H1 (cell line): ENCODE results near the gene ADM2. TPM values are rescaled to one million over a fixed set of nuclear protein-coding genes. Genes with fewer than 3 reads are reported as not detected.

ENCODE experiments used
- CTCF ChIA-PET: fragments of 300-600 bp; sonication (Branson Sonifier 250); formaldehyde crosslinking; loops from one replicate; lab custom pipeline; 2021; ENCODE audit not compliant: partially characterized antibody; lab: Charles Lee
- POLR2A ChIA-PET: fragments of 300-600 bp; sonication (Branson Sonifier 250); formaldehyde crosslinking; loops from one replicate; lab custom pipeline; 2021; ENCODE audit warnings: inconsistent platforms; ENCODE audit not compliant: partially characterized antibody; lab: Charles Lee
- DNase-seq, 2 experiments: peaks; one replicate each; pipeline versions ENCODE4 v3.0.0 to v3.0.0-alpha.2; 2010 to 2022; ENCODE audit warnings: low spot score in 2 of 2, low read depth in 1 of 2, mixed read lengths in 1 of 2
- FAIRE-seq: peaks from 2 replicates; lab custom pipeline; 2011; peaks lifted over from hg19 to GRCh38; lab: Jason Lieb, UNC
- H2AFZ ChIP-seq: 2 replicates; pipeline ENCODE4 v1.8.1; 2012; ENCODE audit warnings: low read length, inconsistent platforms
- H2AK5ac ChIP-seq: 2 replicates; pipeline ENCODE4 v1.6.1; 2013; ENCODE audit warnings: low read depth, low read length
- H2BK120ac ChIP-seq: replicated peaks from 2 replicates; pipeline ENCODE3; 2013; ENCODE audit warnings: low read depth, low read length, inconsistent platforms
- H2BK12ac ChIP-seq: 2 replicates; pipeline ENCODE4 v1.6.1; 2013; ENCODE audit warnings: low read depth, low read length
- H2BK15ac ChIP-seq: 2 replicates; pipeline ENCODE4 v1.6.1; 2013; ENCODE audit warnings: low read length
- H2BK20ac ChIP-seq: 2 replicates; pipeline ENCODE4 v1.6.1; 2013; ENCODE audit warnings: low read length
- H2BK5ac ChIP-seq: 2 replicates; pipeline ENCODE4 v1.6.1; 2013; ENCODE audit warnings: low read depth, low read length
- H3K14ac ChIP-seq: 2 replicates; pipeline ENCODE4 v1.6.1; 2013; ENCODE audit warnings: inconsistent platforms; ENCODE audit not compliant: insufficient read length
- H3K18ac ChIP-seq: 2 replicates; pipeline ENCODE4 v1.6.1; 2013; ENCODE audit warnings: low read length; ENCODE audit errors: extremely low read depth
- H3K23ac ChIP-seq: 2 replicates; pipeline ENCODE4 v1.6.1; 2013; ENCODE audit warnings: inconsistent platforms; ENCODE audit not compliant: insufficient read length
- H3K23me2 ChIP-seq: 2 replicates; pipeline ENCODE4 v1.6.1; 2013; ENCODE audit warnings: low read depth, low read length
- H3K27ac ChIP-seq: 2 replicates; pipeline ENCODE4 v1.6.1; 2011; ENCODE audit warnings: low read depth, low read length, inconsistent platforms
- H3K27me3 ChIP-seq, 4 experiments: replicated peaks in 1 of 4; 1 replicate in 1 of 4; 2 replicates in 3 of 4; pipeline versions ENCODE4 v1.6.1 to v1.8.1; 2011 to 2013; ENCODE audit warnings: low read length in 3 of 4, mild to moderate bottlenecking in 3 of 4, inconsistent platforms in 2 of 4, mixed read lengths in 2 of 4, moderate library complexity in 1 of 4; ENCODE audit not compliant: control insufficient read depth in 3 of 4, insufficient read depth in 3 of 4; ENCODE audit errors: extremely low read depth in 1 of 4
- H3K36me3 ChIP-seq, 4 experiments: 2 replicates each; pipeline versions ENCODE4 v1.6.1 to v1.8.1; 2011 to 2013; ENCODE audit warnings: mild to moderate bottlenecking in 4 of 4, low read length in 3 of 4, moderate library complexity in 2 of 4, control low read depth in 1 of 4, inconsistent platforms in 1 of 4; ENCODE audit not compliant: insufficient read depth in 4 of 4, control insufficient read depth in 2 of 4
- H3K4ac ChIP-seq: replicated peaks from 2 replicates; pipeline ENCODE3; 2013; ENCODE audit warnings: low read length, low read depth, mixed read lengths, inconsistent platforms; ENCODE audit not compliant: insufficient read length
- H3K4me1 ChIP-seq, 4 experiments: replicated peaks in 1 of 4; 1 replicate in 1 of 4; 2 replicates in 3 of 4; pipeline versions ENCODE4 v1.6.1 to v1.8.1; 2011 to 2013; ENCODE audit warnings: low read length in 3 of 4, inconsistent platforms in 2 of 4, mixed read lengths in 1 of 4; ENCODE audit not compliant: insufficient read depth in 4 of 4, control insufficient read depth in 3 of 4
- H3K4me2 ChIP-seq, 2 experiments: 2 replicates each; pipeline versions ENCODE4 v1.6.1 to v1.8.1; 2011 to 2013; ENCODE audit warnings: low read depth in 2 of 2, low read length in 2 of 2, control low read depth in 1 of 2, inconsistent platforms in 1 of 2, mild to moderate bottlenecking in 1 of 2; ENCODE audit not compliant: insufficient read depth in 1 of 2
- H3K4me3 ChIP-seq, 4 experiments: fragments of 200-600, 300-600 bp in 1 of 4; sonication (generic), shearing (Covaris generic), sonication (Bioruptor Twin) in 1 of 4; 2 replicates each; pipeline versions ENCODE4 v1.5.1 to v1.8.1; 2011 to 2016; ENCODE audit warnings: low read length in 4 of 4, low read depth in 3 of 4, control low read depth in 2 of 4, inconsistent platforms in 2 of 4, mild to moderate bottlenecking in 2 of 4, mixed read lengths in 1 of 4, moderate library complexity in 1 of 4; ENCODE audit not compliant: insufficient read depth in 2 of 4; ENCODE audit errors: extremely low read depth in 1 of 4
- H3K56ac ChIP-seq: replicated peaks from 2 replicates; pipeline ENCODE3; 2013; ENCODE audit warnings: low read depth, mild to moderate bottlenecking, mixed read lengths, low read length, inconsistent platforms; ENCODE audit not compliant: insufficient read length
- H3K79me1 ChIP-seq: 2 replicates; pipeline ENCODE4 v1.6.1; 2013; ENCODE audit warnings: low read depth, low read length, control low read depth
- H3K79me2 ChIP-seq, 2 experiments: 2 replicates each; pipeline versions ENCODE4 v1.6.1 to v1.8.1; 2012 to 2013; ENCODE audit warnings: low read length in 2 of 2, mild to moderate bottlenecking in 2 of 2, inconsistent platforms in 1 of 2; ENCODE audit not compliant: insufficient read depth in 2 of 2, control insufficient read depth in 1 of 2
- H3K9ac ChIP-seq, 4 experiments: replicated peaks in 1 of 4; 1 replicate in 1 of 4; 2 replicates in 3 of 4; pipeline versions ENCODE4 v1.6.1 to v1.8.1; 2011 to 2013; ENCODE audit warnings: low read depth in 3 of 4, low read length in 3 of 4, control low read depth in 2 of 4, mild to moderate bottlenecking in 2 of 4, moderate library complexity in 2 of 4, inconsistent platforms in 1 of 4; ENCODE audit errors: extremely low read depth in 1 of 4
- H3K9me3 ChIP-seq, 2 experiments: 2 replicates each; pipeline versions ENCODE4 v1.6.1 to v1.8.1; 2012 to 2013; ENCODE audit warnings: mild to moderate bottlenecking in 2 of 2, moderate library complexity in 2 of 2, control low read depth in 1 of 2, inconsistent platforms in 1 of 2, low read depth in 1 of 2, low read length in 1 of 2, mixed read lengths in 1 of 2; ENCODE audit not compliant: insufficient read depth in 2 of 2
- H4K20me1 ChIP-seq, 2 experiments: replicated peaks in 1 of 2; 2 replicates each; pipeline versions ENCODE3 to v1.8.1; 2011 to 2013; ENCODE audit warnings: inconsistent platforms in 2 of 2, low read length in 2 of 2, mild to moderate bottlenecking in 1 of 2; ENCODE audit not compliant: insufficient read depth in 2 of 2, control insufficient read depth in 1 of 2
- H4K5ac ChIP-seq: 2 replicates; pipeline ENCODE4 v1.6.1; 2013; ENCODE audit warnings: low read length, low read depth, mixed read lengths, inconsistent platforms; ENCODE audit not compliant: insufficient read length
- H4K8ac ChIP-seq: 2 replicates; pipeline ENCODE4 v1.8.0; 2013; ENCODE audit warnings: mild to moderate bottlenecking, moderate library complexity, low read length, inconsistent platforms; ENCODE audit not compliant: insufficient read depth; ENCODE audit errors: extremely low read depth
- H4K91ac ChIP-seq: replicated peaks from 2 replicates; pipeline ENCODE3; 2013; ENCODE audit warnings: low read length, mixed read lengths, inconsistent platforms; ENCODE audit not compliant: insufficient read length
- WGBS, 2 experiments: shearing (Covaris generic) in 1 of 2; methylation state at CpG; one replicate each; pipeline versions ENCODE4 v1.1.6 to v1.1.7; 2013 to 2015; ENCODE audit warnings: low lambda C conversion rate in 2 of 2, mixed read lengths in 2 of 2, inconsistent platforms in 1 of 2, low coverage in 1 of 2, missing lambda C conversion rate in 1 of 2; ENCODE audit not compliant: insufficient replicate concordance in 2 of 2, insufficient coverage in 1 of 2, insufficient read length in 1 of 2; ENCODE audit errors: extremely low coverage in 1 of 2, missing lambda C conversion rate in 1 of 2; 5-methylcytosine and 5-hydroxymethylcytosine counted together
- polyA plus RNA-seq, 7 experiments: library from polyadenylated mRNA; depleted of rRNA in 3 of 7; stranded (reverse) in 5 of 7; unstranded in 2 of 7; fragments of >200 nt in 5 of 7; fragments of 200-250 nt in 2 of 7; gene quantifications; 1 replicate in 5 of 7; 2 replicates in 1 of 7; 4 replicates in 1 of 7; pipeline versions ENCODE4 v1.2.1 to v1.2.3, GENCODE V29; 2011 to 2013; ENCODE audit warnings: missing spikeins in 2 of 7, mixed read lengths in 2 of 7
- total RNA-seq: library from RNA; stranded (reverse); fragmentation: NEBNext Ultra II Directional; extraction: Animal tissue kit (Norgen Biotek cat#: 25700); gene quantifications from 2 replicates; pipeline ENCODE4 v1.2.1, GENCODE V29; 2021

ADM2 gene
- total and polyA plus RNA-seq, 2 of the 8 experiments (the other 6 are each of a cell fraction or from before 2014, with no cell fraction given), result 3.3 to 7.5 TPM

GRCh38 chr22:50436015-50436830, 45.1 kb upstream of the ADM2 start:
- Histone ChIP-seq H3K23me2 (no peaks in the 10 kb centered on the region), H2AK5ac (no peak overlapping the region), H3K27ac (no peak overlapping the region), H3K4me3 (no peak overlapping the region), H3K14ac (no peak overlapping the region), H3K79me2 (no peaks in the 10 kb centered on the region), H2BK20ac (no peak overlapping the region), H2BK120ac (no peak overlapping the region), H3K23ac (no peak overlapping the region), H3K4ac (no peak overlapping the region), H4K20me1 (peaks cover 3 to 11% of the 10 kb centered on the region in 2 experiments), H4K91ac (no peak overlapping the region), H3K4me2 (no peak overlapping the region), H3K9ac (no peak overlapping the region), H3K4me1 (no peaks in the 10 kb centered on the region), H3K27me3 (no peaks in the 10 kb centered on the region), H4K8ac (no peak overlapping the region), H2AFZ (no peak overlapping the region), H2BK12ac (no peak overlapping the region), H3K18ac (no peak overlapping the region), H3K36me3 (peaks cover 14 to 52% (median 31%) of the 10 kb centered on the region in 4 experiments), H2BK15ac (no peak overlapping the region), H3K9me3 (no peaks in the 10 kb centered on the region), H3K79me1 (no peaks in the 10 kb centered on the region), H3K56ac (no peak overlapping the region), H4K5ac (no peak overlapping the region), H2BK5ac (no peak overlapping the region)
- no peak for DNase-seq
- 95% methylated on average over 33 of the region's 37 CpGs; no CpG with 5 or more reads in 1 of the 2 experiments for WGBS, 2 experiments
- no peak for FAIRE-seq
- CTCF ChIA-PET, result interaction anchor here (1.2 to 1.3 kb wide), 3 partner anchors 13 to 36 kb away, joined by 3 to 4 read pairs (median 4); no protein-coding TSS in a partner anchor
- POLR2A ChIA-PET, result no interaction called here
